Astrocyte (in vitro differentiated cells and primary cell): Measurements from ENCODE around the gene ESRRA. TPM values are rescaled to one million over a fixed set of nuclear protein-coding genes. Genes with fewer than 3 reads are reported as not detected.
A peak's percentile ranks its signal among the peaks of the same experiment; 100 is the strongest.

ENCODE experiments used
- DNase-seq: peaks from one replicate; pipeline ENCODE4 v3.0.0-alpha.2; 2010; ENCODE audit warnings: low read depth
- FAIRE-seq: peaks from 2 replicates; lab custom pipeline; 2011; peaks lifted over from hg19 to GRCh38; lab: Jason Lieb, UNC
- H2AFZ ChIP-seq: 2 replicates; pipeline ENCODE4 v1.6.0; 2012; ENCODE audit warnings: low read depth, low read length, inconsistent platforms
- H3K27ac ChIP-seq: 2 replicates; pipeline ENCODE4 v1.5.1; 2011; ENCODE audit warnings: low read depth, low read length, inconsistent platforms
- H3K27me3 ChIP-seq: 2 replicates; pipeline ENCODE4 v1.6.0; 2011; ENCODE audit warnings: low read length, inconsistent platforms; ENCODE audit not compliant: insufficient read depth
- H3K36me3 ChIP-seq: 2 replicates; pipeline ENCODE4 v1.5.1; 2011; ENCODE audit warnings: low read length, inconsistent platforms; ENCODE audit not compliant: insufficient read depth
- H3K4me1 ChIP-seq: 2 replicates; pipeline ENCODE4 v1.5.1; 2011; ENCODE audit warnings: low read length, inconsistent platforms; ENCODE audit not compliant: insufficient read depth
- H3K4me2 ChIP-seq: 2 replicates; pipeline ENCODE4 v1.6.0; 2012; ENCODE audit warnings: low read length, inconsistent platforms
- H3K4me3 ChIP-seq: 2 replicates; pipeline ENCODE4 v1.5.1; 2011; ENCODE audit warnings: low read depth, mild to moderate bottlenecking, low read length, inconsistent platforms; ENCODE audit not compliant: insufficient read depth
- H3K79me2 ChIP-seq: 2 replicates; pipeline ENCODE4 v1.6.0; 2012; ENCODE audit warnings: mild to moderate bottlenecking, low read length, inconsistent platforms; ENCODE audit not compliant: insufficient read depth
- H3K9ac ChIP-seq: 2 replicates; pipeline ENCODE4 v1.6.0; 2012; ENCODE audit warnings: mild to moderate bottlenecking, low read length, inconsistent platforms
- H3K9me3 ChIP-seq: 2 replicates; pipeline ENCODE4 v1.5.1; 2012; ENCODE audit warnings: low read depth, mild to moderate bottlenecking, low read length, inconsistent platforms; ENCODE audit not compliant: insufficient read depth
- H4K20me1 ChIP-seq: 2 replicates; pipeline ENCODE4 v1.6.0; 2012; ENCODE audit warnings: low read length, inconsistent platforms; ENCODE audit not compliant: insufficient read depth
- H3K27ac Mint-ChIP-seq: one replicate; pipeline ENCODE4 v1.8.0; 2021; ENCODE audit warnings: mild to moderate bottlenecking, mixed read lengths; ENCODE audit not compliant: unreplicated experiment
- H3K27me3 Mint-ChIP-seq: one replicate; pipeline ENCODE4 v1.8.0; 2021; ENCODE audit warnings: low read depth, mixed read lengths; ENCODE audit not compliant: unreplicated experiment
- H3K36me3 Mint-ChIP-seq: one replicate; pipeline ENCODE4 v1.8.0; 2021; ENCODE audit warnings: low read depth, mixed read lengths; ENCODE audit not compliant: unreplicated experiment
- H3K4me1 Mint-ChIP-seq: one replicate; pipeline ENCODE4 v1.8.0; 2021; ENCODE audit warnings: low read depth, mixed read lengths; ENCODE audit not compliant: unreplicated experiment
- H3K4me3 Mint-ChIP-seq: one replicate; pipeline ENCODE4 v1.8.0; 2021; ENCODE audit warnings: mild to moderate bottlenecking, moderate library complexity, mixed read lengths; ENCODE audit not compliant: unreplicated experiment
- H3K9me3 Mint-ChIP-seq: one replicate; pipeline ENCODE4 v1.8.0; 2021; ENCODE audit warnings: mild to moderate bottlenecking, mixed read lengths; ENCODE audit not compliant: unreplicated experiment
- EZH2 ChIP-seq: IDR thresholded peaks from 2 replicates; pipeline ENCODE4 v1.6.1; 2012; ENCODE audit warnings: mild to moderate bottlenecking, low read length, inconsistent platforms; ENCODE audit not compliant: insufficient read depth
- total RNA-seq: library from RNA; stranded (reverse); gene quantifications from 2 replicates; pipeline ENCODE4 v1.2.1, GENCODE V29; 2021
- TF ChIP-seq, protein P1 (sequence below): IDR thresholded peaks from 2 replicates; pipeline ENCODE4 v1.5.1; 2011; ENCODE audit warnings: low read depth, mild to moderate bottlenecking, inconsistent platforms, low read length, moderate library complexity; ENCODE audit not compliant: insufficient read depth

The ESRRA gene
- total RNA-seq, 1 donor from 2014 or later: 26.3 TPM

DNA sequence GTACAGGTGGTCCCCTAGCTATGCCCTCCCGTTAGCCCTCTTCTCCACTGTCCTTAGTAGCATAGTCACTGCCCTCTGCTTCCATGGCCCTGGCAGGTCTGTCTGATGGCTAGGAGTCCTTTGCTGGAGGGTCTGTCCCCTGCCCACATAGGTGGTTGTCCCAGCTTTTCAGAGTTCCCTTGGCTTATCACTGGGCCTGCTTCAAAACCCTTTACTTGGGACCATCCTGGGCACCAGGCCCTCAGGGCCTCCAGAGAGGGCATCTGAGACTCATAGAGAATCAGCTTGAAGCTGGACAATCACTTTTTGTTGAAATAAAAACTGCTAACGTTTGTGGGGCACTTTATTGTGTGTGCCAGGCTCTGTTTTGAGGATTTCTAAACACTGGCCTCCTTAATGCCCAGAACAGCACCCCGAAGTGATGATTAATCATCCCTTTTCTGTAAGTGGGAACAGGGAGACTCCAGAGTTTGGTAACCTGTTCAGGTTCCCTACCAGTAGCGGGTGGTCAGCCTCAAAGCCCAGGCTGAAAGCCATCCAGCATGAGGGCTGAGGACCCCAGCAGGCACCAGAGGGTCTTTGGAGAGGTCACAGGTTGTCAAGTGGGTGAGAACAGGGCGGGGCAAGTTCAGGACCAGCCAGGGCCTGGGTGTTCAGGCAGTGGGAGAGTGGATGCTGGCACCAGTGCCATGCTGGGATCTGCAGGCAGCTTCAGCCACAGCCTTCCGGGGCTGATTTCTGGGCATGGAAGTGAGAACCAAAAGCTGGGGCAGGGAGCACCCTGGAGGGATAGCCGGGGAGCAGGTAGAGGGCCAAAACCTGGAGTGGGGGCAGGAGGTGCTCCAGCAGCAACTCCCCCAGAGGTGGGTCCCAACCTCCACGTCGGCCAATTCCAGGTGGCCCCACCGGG, 14.7 kb upstream of the ESRRA start:
- DNase-seq (no peak), FAIRE-seq (no peak)
- Mint-ChIP-seq H3K36me3 (peaks cover 4% of the 10 kb centered on the region), H3K27me3 (peaks cover 34% of the 10 kb centered on the region), H3K27ac (no peak overlapping the region), H3K4me1 (peaks cover 14% of the 10 kb centered on the region), H3K9me3 (no peaks in the 10 kb centered on the region), H3K4me3 (peak overlapping the region; percentile 72)
- no peak overlapping the region for H3K9ac ChIP-seq
- no peak overlapping the region for H3K4me2 ChIP-seq
- peaks cover 43% of the 10 kb centered on the region for H3K27me3 ChIP-seq
- no peak overlapping the region for H2AFZ ChIP-seq
- H4K20me1 ChIP-seq: peaks cover 31% of the 10 kb centered on the region
- no peaks in the 10 kb centered on the region for H3K79me2 ChIP-seq
- H3K4me3 ChIP-seq: no peak overlapping the region
- H3K4me1 ChIP-seq: peaks cover 7% of the 10 kb centered on the region
- H3K9me3 ChIP-seq: no peaks in the 10 kb centered on the region
- no peak overlapping the region for H3K27ac ChIP-seq
- H3K36me3 ChIP-seq: no peaks in the 10 kb centered on the region
- no peak for TF ChIP-seq EZH2
- TF ChIP-seq, protein P1, sequence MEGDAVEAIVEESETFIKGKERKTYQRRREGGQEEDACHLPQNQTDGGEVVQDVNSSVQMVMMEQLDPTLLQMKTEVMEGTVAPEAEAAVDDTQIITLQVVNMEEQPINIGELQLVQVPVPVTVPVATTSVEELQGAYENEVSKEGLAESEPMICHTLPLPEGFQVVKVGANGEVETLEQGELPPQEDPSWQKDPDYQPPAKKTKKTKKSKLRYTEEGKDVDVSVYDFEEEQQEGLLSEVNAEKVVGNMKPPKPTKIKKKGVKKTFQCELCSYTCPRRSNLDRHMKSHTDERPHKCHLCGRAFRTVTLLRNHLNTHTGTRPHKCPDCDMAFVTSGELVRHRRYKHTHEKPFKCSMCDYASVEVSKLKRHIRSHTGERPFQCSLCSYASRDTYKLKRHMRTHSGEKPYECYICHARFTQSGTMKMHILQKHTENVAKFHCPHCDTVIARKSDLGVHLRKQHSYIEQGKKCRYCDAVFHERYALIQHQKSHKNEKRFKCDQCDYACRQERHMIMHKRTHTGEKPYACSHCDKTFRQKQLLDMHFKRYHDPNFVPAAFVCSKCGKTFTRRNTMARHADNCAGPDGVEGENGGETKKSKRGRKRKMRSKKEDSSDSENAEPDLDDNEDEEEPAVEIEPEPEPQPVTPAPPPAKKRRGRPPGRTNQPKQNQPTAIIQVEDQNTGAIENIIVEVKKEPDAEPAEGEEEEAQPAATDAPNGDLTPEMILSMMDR: no peak

DNA sequence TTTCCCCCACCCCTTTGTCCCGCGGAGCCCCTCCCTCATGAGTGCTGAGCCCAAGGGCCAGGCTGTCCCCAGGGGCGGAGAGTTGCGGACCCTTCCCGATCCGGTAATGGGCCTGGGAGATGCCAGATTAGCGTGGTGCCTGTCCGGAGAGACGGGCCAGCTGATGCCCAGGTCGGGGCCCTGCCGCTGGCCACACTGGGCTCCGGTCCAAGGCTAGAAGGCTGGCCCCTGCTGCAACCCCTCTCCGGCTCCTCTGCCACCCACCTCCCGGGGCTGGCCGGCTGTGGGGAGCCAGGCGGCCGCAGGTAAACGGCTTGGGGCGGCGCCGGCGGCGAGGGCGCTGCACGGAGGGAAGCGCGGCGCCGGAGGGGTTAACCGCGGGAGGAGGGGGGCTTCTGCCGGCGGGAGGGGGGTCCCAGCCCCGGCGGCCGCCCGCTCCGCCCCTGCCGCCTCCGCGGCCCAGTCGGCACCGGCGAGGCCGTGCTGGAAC, 14.0 kb upstream of the ESRRA start, which contains the start of gene KCNK4:
TSS of gene KCNK4 (plus strand) at position 41 of the 490 bp plus-strand sequence. CDS start 1,717 bp downstream, outside the sequence.
- Mint-ChIP-seq H3K4me3 (peak within 1 kb of the TSS; percentile 72), H3K9me3 (no peaks in the 10 kb centered on the region), H3K4me1 (peaks cover 14% of the 10 kb centered on the region), H3K36me3 (peaks cover 4% of the 10 kb centered on the region), H3K27me3 (peaks cover 40% of the 10 kb centered on the region), H3K27ac (no peak within 1 kb of the TSS)
- H3K9me3 ChIP-seq: no peaks in the 10 kb centered on the region
- H3K4me3 ChIP-seq: peak within 1 kb of the TSS; percentile 17
- H3K4me1 ChIP-seq: peaks cover 3% of the 10 kb centered on the region
- no peak for DNase-seq
- peaks cover 50% of the 10 kb centered on the region for H3K27me3 ChIP-seq
- TF ChIP-seq EZH2: peak; percentile 27
- TF ChIP-seq, protein P1: no peak
- no peak within 1 kb of the TSS for H2AFZ ChIP-seq
- peaks cover 31% of the 10 kb centered on the region for H4K20me1 ChIP-seq
- peak within 1 kb of the TSS; percentile 72 for H3K4me2 ChIP-seq
- no peak within 1 kb of the TSS for H3K9ac ChIP-seq
- no peaks in the 10 kb centered on the region for H3K79me2 ChIP-seq
- no peak for FAIRE-seq
- H3K27ac ChIP-seq: no peak within 1 kb of the TSS
- H3K36me3 ChIP-seq: no peaks in the 10 kb centered on the region
